ENCODE data around the gene SDHAF3.

- TF ChIP-seq, protein P1, sequence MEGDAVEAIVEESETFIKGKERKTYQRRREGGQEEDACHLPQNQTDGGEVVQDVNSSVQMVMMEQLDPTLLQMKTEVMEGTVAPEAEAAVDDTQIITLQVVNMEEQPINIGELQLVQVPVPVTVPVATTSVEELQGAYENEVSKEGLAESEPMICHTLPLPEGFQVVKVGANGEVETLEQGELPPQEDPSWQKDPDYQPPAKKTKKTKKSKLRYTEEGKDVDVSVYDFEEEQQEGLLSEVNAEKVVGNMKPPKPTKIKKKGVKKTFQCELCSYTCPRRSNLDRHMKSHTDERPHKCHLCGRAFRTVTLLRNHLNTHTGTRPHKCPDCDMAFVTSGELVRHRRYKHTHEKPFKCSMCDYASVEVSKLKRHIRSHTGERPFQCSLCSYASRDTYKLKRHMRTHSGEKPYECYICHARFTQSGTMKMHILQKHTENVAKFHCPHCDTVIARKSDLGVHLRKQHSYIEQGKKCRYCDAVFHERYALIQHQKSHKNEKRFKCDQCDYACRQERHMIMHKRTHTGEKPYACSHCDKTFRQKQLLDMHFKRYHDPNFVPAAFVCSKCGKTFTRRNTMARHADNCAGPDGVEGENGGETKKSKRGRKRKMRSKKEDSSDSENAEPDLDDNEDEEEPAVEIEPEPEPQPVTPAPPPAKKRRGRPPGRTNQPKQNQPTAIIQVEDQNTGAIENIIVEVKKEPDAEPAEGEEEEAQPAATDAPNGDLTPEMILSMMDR (IDR thresholded peaks at IDR 0.05; ENCODE audit: extremely low read depth in 1 of 2, insufficient read depth in 1 of 2, low read depth in 1 of 2, low read length in 2 of 2) = peak; percentile 69 to 78
- TF ChIP-seq POLR2A (IDR thresholded peaks at IDR 0.05; ENCODE audit: low read depth, low read length) (no peak), POLR2AphosphoS5 (IDR thresholded peaks at IDR 0.05; ENCODE audit: insufficient read depth, low read depth, low read length) (no peak), EZH2 (IDR thresholded peaks at IDR 0.05; ENCODE audit: borderline replicate concordance, low read depth, low read length, severe bottlenecking) (no peak)
Measured at GRCh38 chr7:97104719-97105238, 12.7 kb upstream of the SDHAF3 start.

Measured in endothelial cell of umbilical vein (primary cell).